Measurements from ENCODE around the gene OPRD1. TPM values are rescaled to one million over a fixed set of nuclear protein-coding genes. Genes with fewer than 3 reads are reported as not detected.

The OPRD1 gene
- total RNA-seq, 4 donors from 2014 or later, result not detected

GRCh38 chr1:28811369-28811765 lies 603 bp upstream of the OPRD1 start:
- Histone ChIP-seq H3K36me3 (no peaks in the 10 kb centered on the region), H3K27ac (no peak overlapping the region), H3K27me3 (peaks cover 5 to 80% (median 8%) of the 10 kb centered on the region in 4 donors), H3K4me3 (no peak overlapping the region), H3K9me3 (no peaks in the 10 kb centered on the region), H3K4me1 (peaks cover 0 to 10% (median 8%) of the 10 kb centered on the region in 3 donors)
- DNase-seq, result no peak
- intact Hi-C loops (cut with DNase I), result no loop called here
- no peak for TF ChIP-seq CTCF (IDR thresholded peaks at IDR 0.05)
- no peak for TF ChIP-seq POLR2A (IDR thresholded peaks at IDR 0.05)
- 65 to 71% methylated on average over 9 of the region's 9 CpGs for WGBS, 2 donors

GRCh38 chr1:28812669-28813468 lies 899 bp downstream of the OPRD1 start:
- peaks cover 5 to 95% (median 8%) of the 10 kb centered on the region in 4 donors for H3K27me3 ChIP-seq
- TF ChIP-seq CTCF (IDR thresholded peaks at IDR 0.05), result no peak
- TF ChIP-seq POLR2A (IDR thresholded peaks at IDR 0.05), result no peak
- no peaks in the 10 kb centered on the region for H3K9me3 ChIP-seq
- H3K36me3 ChIP-seq, result no peaks in the 10 kb centered on the region
- H3K4me1 ChIP-seq, result peaks cover 0 to 10% (median 8%) of the 10 kb centered on the region in 3 donors
- no peak for DNase-seq
- H3K27ac ChIP-seq, result no peak overlapping the region
- 22 to 45% methylated on average over 19 to 20 of the region's 34 CpGs for WGBS, 2 donors
- no peak overlapping the region for H3K4me3 ChIP-seq
- intact Hi-C loops (cut with DNase I), result no loop called here

GRCh38 chr1:28813931-28814465 lies 2.0 kb downstream of the OPRD1 start:
- H3K4me1 ChIP-seq, result peaks cover 0 to 10% (median 8%) of the 10 kb centered on the region in 3 donors
- H3K36me3 ChIP-seq, result no peaks in the 10 kb centered on the region
- no peak for TF ChIP-seq POLR2A (IDR thresholded peaks at IDR 0.05)
- no peak for TF ChIP-seq CTCF (IDR thresholded peaks at IDR 0.05)
- H3K9me3 ChIP-seq, result no peaks in the 10 kb centered on the region
- no peak overlapping the region for H3K4me3 ChIP-seq
- no peak overlapping the region for H3K27ac ChIP-seq
- intact Hi-C loops (cut with DNase I), result no loop called here
- DNase-seq, result no peak
- WGBS, 2 donors, result 67 to 74% methylated on average over 9 to 11 of the region's 15 CpGs
- H3K27me3 ChIP-seq, result peaks cover 5 to 100% (median 8%) of the 10 kb centered on the region in 4 donors

- H3K27me3 ChIP-seq, result peaks cover 5 to 90% (median 8%) of the 10 kb centered on the region in 4 donors
- no peak for DNase-seq
- H3K9me3 ChIP-seq, result no peaks in the 10 kb centered on the region
- WGBS, 2 donors, result 20 to 40% methylated on average over 4 to 8 of the region's 12 CpGs
- intact Hi-C loops (cut with DNase I), result no loop called here
- peaks cover 0 to 10% (median 8%) of the 10 kb centered on the region in 3 donors for H3K4me1 ChIP-seq
- TF ChIP-seq CTCF (IDR thresholded peaks at IDR 0.05), result no peak
- TF ChIP-seq POLR2A (IDR thresholded peaks at IDR 0.05), result no peak
- H3K4me3 ChIP-seq, result no peak overlapping the region
- no peaks in the 10 kb centered on the region for H3K36me3 ChIP-seq
- no peak overlapping the region for H3K27ac ChIP-seq
These were observed 3.7 kb downstream of the OPRD1 start for GRCh38 chr1:28815533-28816185.

- Histone ChIP-seq H3K36me3 (no peaks in the 10 kb centered on the region), H3K4me3 (no peak overlapping the region), H3K9me3 (no peaks in the 10 kb centered on the region), H3K4me1 (peaks cover 0 to 7% (median 4%) of the 10 kb centered on the region in 3 donors), H3K27ac (no peak overlapping the region), H3K27me3 (peaks cover 0 to 80% (median 2%) of the 10 kb centered on the region in 4 donors)
- WGBS, 2 donors, result 69 to 79% methylated on average over 5 to 7 of the region's 7 CpGs
- TF ChIP-seq CTCF (IDR thresholded peaks at IDR 0.05), result no peak
- no peak for DNase-seq
- intact Hi-C loops (cut with DNase I), result no loop called here
These were observed 5.2 kb downstream of the OPRD1 start for GRCh38 chr1:28817133-28817532.

All from esophagus squamous epithelium (tissue), 5 donors.